Mesenchymal stem cell (in vitro differentiated cells and primary cell): ENCODE data around the gene SYT15.

Source experiments
- DNase-seq: peaks from one replicate; pipeline ENCODE4 v3.0.0-alpha.2; 2013
- H2AFZ ChIP-seq: one replicate; pipeline ENCODE4 v1.6.1; 2013; ENCODE audit warnings: low read depth, mild to moderate bottlenecking, control low read depth, inconsistent platforms, low read length, moderate library complexity
- H2AK5ac ChIP-seq: 2 replicates; pipeline ENCODE4 v1.6.1; 2013; ENCODE audit warnings: low read length, moderate library complexity, mild to moderate bottlenecking, inconsistent platforms; ENCODE audit not compliant: severe bottlenecking
- H2BK120ac ChIP-seq: one replicate; pipeline ENCODE4 v1.6.1; 2013; ENCODE audit warnings: low read depth, mild to moderate bottlenecking, inconsistent platforms, low read length, moderate library complexity
- H2BK12ac ChIP-seq, 2 experiments: one replicate each; pipeline ENCODE4 v1.6.1; 2013; ENCODE audit warnings: inconsistent platforms in 2 of 2, low read length in 2 of 2, mild to moderate bottlenecking in 2 of 2, moderate library complexity in 2 of 2, control low read depth in 1 of 2
- H2BK15ac ChIP-seq: one replicate; pipeline ENCODE4 v1.6.1; 2013; ENCODE audit warnings: mild to moderate bottlenecking, low read depth, inconsistent platforms; ENCODE audit not compliant: poor library complexity, severe bottlenecking
- H2BK5ac ChIP-seq: 2 replicates; pipeline ENCODE4 v1.6.1; 2013; ENCODE audit warnings: low read depth, mild to moderate bottlenecking, low read length, control low read depth, inconsistent platforms; ENCODE audit not compliant: poor library complexity, severe bottlenecking
- H3K14ac ChIP-seq, 2 experiments: one replicate each; pipeline ENCODE4 v1.6.1; 2013; ENCODE audit warnings: inconsistent platforms in 2 of 2, low read length in 2 of 2, control low read depth in 1 of 2, mild to moderate bottlenecking in 1 of 2, moderate library complexity in 1 of 2
- H3K18ac ChIP-seq, 2 experiments: one replicate each; pipeline ENCODE4 v1.6.1; 2013; ENCODE audit warnings: inconsistent platforms in 2 of 2, low read length in 2 of 2, control low read depth in 1 of 2, low read depth in 1 of 2, mild to moderate bottlenecking in 1 of 2
- H3K23ac ChIP-seq, 2 experiments: one replicate each; pipeline ENCODE4 v1.6.1; 2013; ENCODE audit warnings: inconsistent platforms in 2 of 2, low read length in 2 of 2, mild to moderate bottlenecking in 2 of 2, moderate library complexity in 2 of 2, control low read depth in 1 of 2
- H3K27ac ChIP-seq: 2 replicates; pipeline ENCODE4 v1.5.1; 2013; ENCODE audit warnings: mild to moderate bottlenecking, moderate library complexity, low read length, control low read depth, inconsistent platforms; ENCODE audit not compliant: poor library complexity, severe bottlenecking
- H3K27me3 ChIP-seq, 2 experiments: 2 replicates each; pipeline versions ENCODE4 v1.6.1 to v1.7.0; 2013; ENCODE audit warnings: low read length in 2 of 2, mild to moderate bottlenecking in 2 of 2, moderate library complexity in 2 of 2, control low read depth in 1 of 2, inconsistent platforms in 1 of 2; ENCODE audit not compliant: control insufficient read depth in 1 of 2, insufficient read depth in 1 of 2
- H3K36me3 ChIP-seq, 2 experiments: 2 replicates each; pipeline versions ENCODE4 v1.6.1 to v1.7.0; 2013; ENCODE audit warnings: low read length in 2 of 2, control low read depth in 1 of 2, inconsistent platforms in 1 of 2, low read depth in 1 of 2, mild to moderate bottlenecking in 1 of 2; ENCODE audit not compliant: insufficient read depth in 2 of 2, control insufficient read depth in 1 of 2
- H3K4ac ChIP-seq, 2 experiments: one replicate each; pipeline ENCODE4 v1.6.1; 2013; ENCODE audit warnings: inconsistent platforms in 2 of 2, low read length in 2 of 2, mild to moderate bottlenecking in 2 of 2, moderate library complexity in 2 of 2, control low read depth in 1 of 2, low read depth in 1 of 2
- H3K4me1 ChIP-seq: 2 replicates; pipeline ENCODE4 v1.6.1; 2013; ENCODE audit warnings: low read depth, low read length, control low read depth; ENCODE audit not compliant: control insufficient read depth, insufficient read depth
- H3K4me2 ChIP-seq: 2 replicates; pipeline ENCODE4 v1.6.1; 2013; ENCODE audit warnings: low read length, mild to moderate bottlenecking, inconsistent platforms; ENCODE audit not compliant: poor library complexity, severe bottlenecking
- H3K4me3 ChIP-seq, 2 experiments: 2 replicates each; pipeline versions ENCODE4 v1.5.1 to v1.7.0; 2013; ENCODE audit warnings: low read length in 2 of 2, mild to moderate bottlenecking in 2 of 2, control low read depth in 1 of 2, low read depth in 1 of 2; ENCODE audit not compliant: insufficient read depth in 1 of 2
- H3K79me1 ChIP-seq: replicated peaks from 2 replicates; pipeline ENCODE4 v1.6.1; 2013; ENCODE audit warnings: mild to moderate bottlenecking, control low read depth, low read length, inconsistent platforms; ENCODE audit not compliant: poor library complexity, severe bottlenecking
- H3K9ac ChIP-seq: 2 replicates; pipeline ENCODE4 v1.7.0; 2013; ENCODE audit warnings: mild to moderate bottlenecking, low read length, moderate library complexity
- H3K9me3 ChIP-seq: 2 replicates; pipeline ENCODE4 v1.7.0; 2013; ENCODE audit warnings: mild to moderate bottlenecking, low read length; ENCODE audit not compliant: control insufficient read depth
- H4K8ac ChIP-seq: one replicate; pipeline ENCODE4 v1.6.1; 2013; ENCODE audit warnings: inconsistent platforms, mild to moderate bottlenecking, low read length, moderate library complexity
- H4K91ac ChIP-seq: one replicate; pipeline ENCODE4 v1.6.1; 2013; ENCODE audit warnings: mild to moderate bottlenecking, low read length, inconsistent platforms
- WGBS: methylation state at CpG from one replicate; pipeline ENCODE4 v1.1.7; 2013; ENCODE audit warnings: mixed read lengths; 5-methylcytosine and 5-hydroxymethylcytosine counted together

The SYT15 gene

DNA sequence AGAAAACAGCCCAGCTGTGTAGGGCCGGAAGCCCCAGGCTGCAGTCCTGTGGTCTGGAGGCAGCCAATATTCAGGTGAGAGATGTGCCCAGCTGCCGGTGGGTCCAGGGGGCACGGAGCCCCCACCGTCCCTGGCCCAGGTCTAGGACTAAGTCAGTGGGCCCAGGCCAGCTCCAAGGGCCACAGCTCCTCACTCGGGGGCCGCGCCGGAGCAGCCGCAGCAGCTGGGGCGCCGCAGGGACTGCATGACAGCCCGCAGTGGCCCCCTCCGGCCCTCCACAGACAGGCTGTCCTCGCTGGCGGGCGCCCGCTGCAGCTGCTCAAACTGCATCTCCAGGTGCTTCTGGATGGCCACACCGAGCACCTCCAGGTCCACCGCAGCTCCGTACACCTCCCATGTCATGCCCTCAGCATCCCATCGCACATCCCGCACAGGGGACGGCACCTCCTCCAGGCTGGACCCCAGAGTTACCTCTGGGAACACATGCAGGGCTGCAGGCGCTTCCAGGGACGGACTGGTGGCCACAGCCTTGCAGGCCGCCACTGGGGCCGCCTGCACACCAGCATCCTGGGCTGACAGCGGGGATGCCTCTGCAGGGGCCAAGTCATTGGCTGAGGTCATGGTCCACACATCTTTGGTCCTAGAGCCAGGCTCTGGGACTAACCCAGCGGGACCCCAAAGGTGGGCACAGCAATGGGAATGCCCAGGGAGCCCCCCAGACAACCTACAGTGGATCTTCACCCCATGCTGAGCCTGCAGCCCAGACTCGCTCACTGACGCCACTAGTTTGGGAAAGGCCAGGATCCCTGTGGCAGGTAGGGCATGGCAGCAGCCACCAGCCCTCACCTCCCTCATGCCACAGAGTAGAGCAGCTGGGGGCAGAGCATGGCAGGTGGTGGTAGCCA lies 29.5 kb upstream of the SYT15 start:
- no peak for DNase-seq
- H3K27ac ChIP-seq: no peak overlapping the region
- no peak overlapping the region for H3K4me2 ChIP-seq
- no peak overlapping the region for H3K18ac ChIP-seq
- no peak overlapping the region for H2AK5ac ChIP-seq
- no peak overlapping the region for H3K4ac ChIP-seq
- H2BK120ac ChIP-seq: no peak overlapping the region
- H4K91ac ChIP-seq: no peak overlapping the region
- H2BK12ac ChIP-seq: no peak overlapping the region
- no peak overlapping the region for H3K4me3 ChIP-seq
- H3K9me3 ChIP-seq: no peaks in the 10 kb centered on the region
- H2AFZ ChIP-seq: no peak overlapping the region
- H3K9ac ChIP-seq: no peak overlapping the region
- H2BK5ac ChIP-seq: no peak overlapping the region
- H3K23ac ChIP-seq: no peak overlapping the region
- H3K36me3 ChIP-seq: peaks cover 0 to 35% of the 10 kb centered on the region in 2 experiments
- no peaks in the 10 kb centered on the region for H3K79me1 ChIP-seq
- no peak overlapping the region for H2BK15ac ChIP-seq
- 87% methylated on average over 31 of the region's 31 CpGs for WGBS
- no peak overlapping the region for H3K14ac ChIP-seq
- peaks cover 13% of the 10 kb centered on the region for H3K4me1 ChIP-seq
- H3K27me3 ChIP-seq: peaks cover 8 to 99% of the 10 kb centered on the region in 2 experiments
- H4K8ac ChIP-seq: no peak overlapping the region

GRCh38 chr10:46550076-46550790 lies 28.7 kb upstream of the SYT15 start:
- H3K18ac ChIP-seq: no peak overlapping the region
- H2BK12ac ChIP-seq: no peak overlapping the region
- H4K8ac ChIP-seq: no peak overlapping the region
- H3K9ac ChIP-seq: no peak overlapping the region
- peaks cover 13% of the 10 kb centered on the region for H3K4me1 ChIP-seq
- H3K27me3 ChIP-seq: peaks cover 11 to 99% of the 10 kb centered on the region in 2 experiments
- no peak overlapping the region for H3K23ac ChIP-seq
- no peak overlapping the region for H3K27ac ChIP-seq
- no peak for DNase-seq
- H4K91ac ChIP-seq: no peak overlapping the region
- no peak overlapping the region for H2BK5ac ChIP-seq
- H3K4me2 ChIP-seq: no peak overlapping the region
- H2BK120ac ChIP-seq: no peak overlapping the region
- no peak overlapping the region for H3K14ac ChIP-seq
- H3K36me3 ChIP-seq: peaks cover 0 to 29% of the 10 kb centered on the region in 2 experiments
- H3K4me3 ChIP-seq: no peak overlapping the region
- no peaks in the 10 kb centered on the region for H3K79me1 ChIP-seq
- no peak overlapping the region for H2BK15ac ChIP-seq
- H3K4ac ChIP-seq: no peak overlapping the region
- H3K9me3 ChIP-seq: no peaks in the 10 kb centered on the region
- H2AFZ ChIP-seq: no peak overlapping the region
- no peak overlapping the region for H2AK5ac ChIP-seq
- 88% methylated on average over 20 of the region's 20 CpGs for WGBS

DNA sequence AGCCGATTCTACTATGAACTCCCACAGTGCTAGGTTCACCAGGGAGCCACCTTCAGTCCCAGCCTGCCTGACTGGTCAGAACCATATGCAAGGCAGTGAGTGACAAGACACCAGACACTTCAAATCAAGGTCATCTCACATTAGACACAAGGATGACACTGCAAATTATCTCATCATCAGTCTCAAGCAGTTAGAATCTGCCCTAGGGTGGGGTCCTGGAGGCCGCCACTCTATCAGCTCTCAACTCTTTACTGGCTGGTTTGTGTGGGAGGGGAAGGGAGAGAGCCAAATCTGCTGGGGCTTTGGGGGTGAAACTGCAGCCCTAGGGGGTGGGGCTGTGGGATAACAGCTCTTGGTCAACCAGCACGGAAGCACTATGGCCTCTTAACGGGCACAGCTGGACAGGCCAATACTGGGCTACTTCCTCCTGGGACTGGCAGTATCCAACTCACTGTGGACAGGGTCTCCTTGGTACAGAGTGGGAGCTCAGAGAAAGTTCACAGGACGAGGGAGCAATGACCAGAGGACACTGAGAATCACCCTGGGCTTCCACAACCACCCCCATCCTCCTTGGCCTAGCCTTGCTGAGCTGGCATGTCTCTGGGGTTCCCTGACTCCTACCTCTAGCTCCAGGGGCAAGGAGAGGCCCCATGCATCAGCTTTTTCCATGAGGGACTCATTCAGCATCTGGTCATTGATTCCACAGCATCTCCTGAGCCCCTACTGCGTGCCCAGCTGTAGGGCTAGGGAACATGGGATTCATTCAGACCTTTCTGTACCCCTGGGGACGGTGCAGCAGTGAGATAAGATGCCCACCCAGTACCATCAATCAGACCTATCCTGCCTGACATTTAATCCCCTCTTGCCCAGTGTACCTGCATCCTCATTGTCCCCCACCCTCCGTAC lies 27.9 kb upstream of the SYT15 start:
- Histone ChIP-seq H3K79me1 (no peaks in the 10 kb centered on the region), H3K9me3 (no peaks in the 10 kb centered on the region), H3K4me2 (no peak overlapping the region), H3K23ac (no peak overlapping the region), H3K36me3 (peaks cover 0 to 29% of the 10 kb centered on the region in 2 experiments), H3K9ac (no peak overlapping the region), H3K4me1 (peaks cover 21% of the 10 kb centered on the region), H2AFZ (no peak overlapping the region), H2BK120ac (no peak overlapping the region), H3K18ac (no peak overlapping the region), H3K14ac (no peak overlapping the region), H4K91ac (no peak overlapping the region), H2BK5ac (no peak overlapping the region), H3K4ac (no peak overlapping the region), H2BK12ac (no peak overlapping the region), H3K27ac (no peak overlapping the region), H2BK15ac (no peak overlapping the region), H3K27me3 (peaks cover 19 to 99% of the 10 kb centered on the region in 2 experiments), H3K4me3 (no peak overlapping the region), H4K8ac (no peak overlapping the region), H2AK5ac (no peak overlapping the region)
- no peak for DNase-seq
- WGBS: 74% methylated on average over 8 of the region's 8 CpGs
